Fibroblast of mammary gland (primary cell): ENCODE data around the gene ARHGAP1.

Experiments
- DNase-seq: peaks from one replicate; pipeline ENCODE4 v3.0.0-alpha.2; 2010; ENCODE audit warnings: low read depth
- H3K4me3 ChIP-seq: 2 replicates; pipeline ENCODE4 v1.5.1; 2011; ENCODE audit warnings: low read depth, mild to moderate bottlenecking, low read length, moderate library complexity; ENCODE audit not compliant: control insufficient read depth
- TF ChIP-seq, protein P1 (sequence below): conservative IDR thresholded peaks from 2 replicates; pipeline ENCODE4 v1.5.1; 2011; ENCODE audit warnings: low read depth, low read length, inconsistent platforms; ENCODE audit not compliant: control insufficient read depth, insufficient read depth

The ARHGAP1 gene

DNA sequence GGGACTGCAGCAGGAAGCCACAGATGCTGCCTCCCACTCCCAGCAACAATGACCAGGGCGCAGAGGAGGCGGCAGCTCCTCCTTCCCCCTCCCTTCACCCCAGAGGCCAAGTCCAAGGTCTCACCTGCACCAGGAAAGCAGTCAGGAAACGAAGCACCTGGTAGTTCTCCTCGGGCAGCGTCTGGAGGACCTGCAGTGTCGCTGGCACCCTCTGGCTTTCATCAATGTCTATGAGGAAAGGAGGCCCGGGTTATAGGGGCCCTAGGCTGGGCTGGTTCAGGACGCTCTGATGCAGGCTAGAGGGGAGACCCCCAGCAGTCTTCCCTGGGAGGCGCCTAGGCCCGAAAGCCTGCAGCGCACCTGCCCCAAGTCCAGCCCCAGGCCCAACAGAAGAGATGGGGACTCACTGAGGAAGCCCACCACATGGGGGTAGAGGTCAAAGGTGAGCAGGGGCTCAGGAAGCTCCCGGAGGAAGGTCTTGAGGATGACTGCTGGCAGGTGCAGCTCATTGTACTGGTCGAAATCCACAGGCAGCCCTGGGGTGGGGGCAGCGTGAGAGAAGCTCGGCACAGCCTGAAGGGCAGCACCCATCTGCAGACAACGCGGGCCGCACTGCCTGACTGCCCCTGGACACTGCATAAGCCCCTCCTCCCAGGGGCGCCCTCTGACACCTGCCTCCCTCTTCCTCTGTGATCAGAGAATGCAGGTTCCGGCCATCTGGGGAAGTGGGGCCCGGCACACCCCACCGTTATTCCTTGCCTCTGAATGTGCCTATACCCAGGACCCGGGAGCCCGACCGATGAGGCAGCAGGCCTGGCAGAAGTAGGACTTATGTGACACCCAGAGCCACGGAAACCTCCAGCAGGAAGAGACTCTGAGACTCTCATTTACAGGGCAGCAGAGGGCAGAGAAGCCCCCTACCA, 20.9 kb downstream of the ARHGAP1 start:
- H3K4me3 ChIP-seq, result no peak overlapping the region
- no peak for DNase-seq
- TF ChIP-seq, protein P1, sequence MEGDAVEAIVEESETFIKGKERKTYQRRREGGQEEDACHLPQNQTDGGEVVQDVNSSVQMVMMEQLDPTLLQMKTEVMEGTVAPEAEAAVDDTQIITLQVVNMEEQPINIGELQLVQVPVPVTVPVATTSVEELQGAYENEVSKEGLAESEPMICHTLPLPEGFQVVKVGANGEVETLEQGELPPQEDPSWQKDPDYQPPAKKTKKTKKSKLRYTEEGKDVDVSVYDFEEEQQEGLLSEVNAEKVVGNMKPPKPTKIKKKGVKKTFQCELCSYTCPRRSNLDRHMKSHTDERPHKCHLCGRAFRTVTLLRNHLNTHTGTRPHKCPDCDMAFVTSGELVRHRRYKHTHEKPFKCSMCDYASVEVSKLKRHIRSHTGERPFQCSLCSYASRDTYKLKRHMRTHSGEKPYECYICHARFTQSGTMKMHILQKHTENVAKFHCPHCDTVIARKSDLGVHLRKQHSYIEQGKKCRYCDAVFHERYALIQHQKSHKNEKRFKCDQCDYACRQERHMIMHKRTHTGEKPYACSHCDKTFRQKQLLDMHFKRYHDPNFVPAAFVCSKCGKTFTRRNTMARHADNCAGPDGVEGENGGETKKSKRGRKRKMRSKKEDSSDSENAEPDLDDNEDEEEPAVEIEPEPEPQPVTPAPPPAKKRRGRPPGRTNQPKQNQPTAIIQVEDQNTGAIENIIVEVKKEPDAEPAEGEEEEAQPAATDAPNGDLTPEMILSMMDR, result no peak

DNA sequence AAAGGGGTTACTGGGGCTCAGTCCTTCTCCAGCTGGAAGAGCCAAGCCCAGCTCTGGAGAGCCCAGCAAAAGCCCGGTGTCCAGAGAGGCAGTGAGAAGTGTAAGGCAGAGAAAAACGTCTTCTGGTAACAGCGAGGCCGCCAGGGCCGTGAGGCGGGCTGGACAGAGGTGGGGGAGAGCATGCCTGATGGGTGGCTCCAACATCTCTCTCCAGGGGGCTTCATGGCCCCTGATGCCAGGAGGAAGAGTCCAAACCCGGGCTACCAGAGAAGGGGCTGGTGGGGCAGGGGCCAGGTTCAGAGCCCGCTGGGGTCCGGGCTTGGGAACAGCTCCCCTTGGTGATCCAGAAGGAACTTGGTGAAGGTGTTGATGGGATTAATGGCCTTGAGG, 21.7 kb downstream of the ARHGAP1 start:
- TF ChIP-seq, protein P1, result no peak
- H3K4me3 ChIP-seq, result no peak overlapping the region
- no peak for DNase-seq

DNA sequence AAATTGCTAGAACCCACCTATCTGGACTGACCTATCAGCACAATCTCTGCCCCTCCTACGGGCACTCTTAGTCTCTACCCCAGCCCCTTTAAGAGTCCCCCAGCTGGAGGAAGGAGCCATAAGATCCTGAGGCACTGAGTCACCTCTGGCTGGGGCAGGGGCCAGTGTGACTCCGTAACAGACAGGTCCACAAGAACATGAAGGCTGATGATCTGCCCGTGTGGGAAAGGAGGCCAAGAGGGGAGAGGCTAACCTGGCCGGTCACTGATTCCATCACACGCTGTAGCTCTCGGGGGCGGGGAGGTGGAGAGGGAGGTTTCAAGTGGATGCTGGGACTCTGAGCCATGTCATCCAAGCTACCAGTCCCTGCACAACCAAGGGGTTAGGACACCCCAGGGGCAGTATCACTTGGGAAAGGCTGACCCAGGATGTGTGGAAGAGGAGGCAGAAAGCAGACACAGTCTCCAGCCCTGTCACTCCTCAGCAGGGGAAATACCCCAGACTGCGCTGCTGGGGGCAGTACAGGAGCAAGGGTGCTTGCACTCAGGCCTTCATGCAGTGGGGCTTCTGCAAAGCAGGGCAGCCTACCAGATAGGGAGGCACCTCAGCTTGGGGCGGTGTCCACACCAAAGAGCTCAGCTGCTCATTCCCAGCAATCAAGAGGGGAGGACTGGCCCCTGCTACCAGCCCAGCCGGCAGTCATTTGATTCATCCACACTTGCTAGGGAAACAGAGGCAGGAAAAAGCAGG, 22.3 kb downstream of the ARHGAP1 start:
- TF ChIP-seq, protein P1, result peak; percentile 3
- DNase-seq, result peak; percentile 59
- H3K4me3 ChIP-seq, result no peak overlapping the region

DNA sequence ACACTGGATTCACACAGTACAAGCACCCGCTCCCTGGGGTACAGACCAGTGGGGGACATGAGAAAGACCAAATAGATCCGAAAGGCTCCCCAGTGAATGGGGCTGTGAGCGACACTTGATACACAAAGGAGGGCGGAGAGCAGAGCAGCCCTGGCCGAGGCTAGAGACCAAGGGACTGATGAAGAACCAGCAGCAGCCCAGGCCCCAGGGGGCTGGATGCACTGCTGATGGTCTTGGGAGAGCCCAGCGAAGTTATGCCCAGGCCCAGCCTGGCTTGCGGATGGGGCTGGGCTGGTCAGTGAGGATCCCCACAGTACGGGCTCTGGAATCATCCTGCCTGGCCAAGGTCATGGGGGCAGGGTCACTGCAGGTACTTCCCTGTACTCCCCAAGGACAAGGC, 23.2 kb downstream of the ARHGAP1 start:
- no peak for DNase-seq
- no peak overlapping the region for H3K4me3 ChIP-seq
- TF ChIP-seq, protein P1, result no peak

DNA sequence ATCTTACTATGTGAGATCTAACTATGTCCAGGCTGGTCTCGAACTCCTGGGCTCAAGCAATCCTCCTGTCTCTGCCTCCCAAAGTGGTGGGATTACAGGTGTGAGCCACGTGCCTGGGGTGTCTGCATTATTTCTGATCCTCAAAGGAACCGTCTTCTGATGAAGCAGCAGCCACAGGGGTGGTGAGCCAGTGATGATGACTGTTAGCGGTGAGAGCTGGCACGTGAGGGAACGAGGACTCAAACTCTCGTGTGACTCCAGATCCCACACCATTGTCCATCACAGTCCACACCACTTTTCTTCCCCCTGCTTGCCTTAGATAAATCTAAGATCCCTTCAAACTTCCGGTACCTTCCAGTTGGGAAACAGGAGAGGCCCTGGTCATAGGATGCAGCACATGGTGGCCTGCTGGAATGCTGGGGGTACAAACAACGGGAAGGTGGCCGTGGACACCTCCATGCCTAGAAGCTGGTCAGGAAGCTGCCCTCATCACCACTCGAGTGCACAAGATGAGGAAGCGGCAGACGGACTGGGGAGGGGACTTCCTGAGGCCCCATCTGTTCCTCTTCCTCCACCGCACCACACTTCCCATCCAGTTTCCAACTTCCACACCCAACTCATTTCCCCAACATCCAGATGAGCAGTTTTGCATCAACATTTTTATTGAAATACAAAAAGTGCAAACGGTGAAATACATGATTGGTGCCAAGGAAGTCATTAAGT, 23.8 kb downstream of the ARHGAP1 start:
- no peak for DNase-seq
- TF ChIP-seq, protein P1, result no peak
- H3K4me3 ChIP-seq, result no peak overlapping the region

DNA sequence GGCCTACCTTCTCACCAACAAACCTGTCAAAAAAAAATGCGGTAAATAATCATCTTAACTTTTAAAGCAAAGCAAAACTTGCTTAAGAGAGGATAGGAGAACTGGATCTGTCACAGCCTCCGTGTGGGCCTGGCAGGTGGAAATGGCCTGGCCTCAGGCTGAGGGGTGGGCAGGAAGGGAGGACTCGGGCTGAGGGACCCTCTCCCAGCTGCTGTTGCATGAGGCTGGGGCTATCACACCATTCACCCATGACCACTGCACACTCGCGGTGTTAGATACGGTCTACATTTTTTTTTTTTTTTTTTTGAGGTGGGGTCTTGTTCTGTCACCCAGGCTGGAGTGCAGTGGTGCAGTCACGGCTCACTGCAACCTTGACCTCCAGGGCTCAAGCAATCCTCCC, 24.5 kb downstream of the ARHGAP1 start:
- TF ChIP-seq, protein P1, result no peak
- H3K4me3 ChIP-seq, result no peak overlapping the region
- no peak for DNase-seq
